Adrenal gland (tissue), 12 donors: ENCODE data around the gene POMGNT2. TPM values are rescaled to one million over a fixed set of nuclear protein-coding genes. Genes with fewer than 3 reads are reported as not detected.
"Not testable (repeated sequence)": the region's sequence is repeated elsewhere in the genome, so short reads cannot be mapped to it uniquely, and the experiment has no call there.

Experiments used
- DNase-seq, 7 donors: peaks; one replicate each; pipeline ENCODE4 v3.0.0-alpha.2; 2019 to 2020
- H3K27ac ChIP-seq, 5 donors: fragments of 200-600 bp; sonication (generic) in 4 of 5; 1 replicate in 3 of 5; 2 replicates in 2 of 5; pipeline versions ENCODE4 v1.5.1 to v1.8.0; 2016 to 2020; ENCODE audit warnings: mild to moderate bottlenecking in 1 of 5
- H3K27me3 ChIP-seq: fragments of 200-600 bp; 2 replicates; pipeline ENCODE4 v1.8.0; 2021
- H3K36me3 ChIP-seq, 2 donors: fragments of 200-600 bp; replicated peaks in 1 of 2; 1 replicate in 1 of 2; 2 replicates in 1 of 2; pipeline versions ENCODE4 v1.5.1 to v1.8.0; 2018 to 2022
- H3K4me1 ChIP-seq, 2 donors: fragments of 200-600 bp; replicated peaks in 1 of 2; 1 replicate in 1 of 2; 2 replicates in 1 of 2; pipeline versions ENCODE4 v1.5.1 to v1.8.0; 2018 to 2021
- H3K4me3 ChIP-seq, 4 donors: fragments of 200-600 bp; sonication (generic) in 3 of 4; one replicate each; pipeline ENCODE4 v1.5.1; 2016 to 2018
- H3K9me3 ChIP-seq, 3 donors: fragments of 200-600 bp; sonication (generic) in 1 of 3; replicated peaks in 1 of 3; 1 replicate in 2 of 3; 2 replicates in 1 of 3; pipeline versions ENCODE4 v1.5.1 to v1.8.0; 2016 to 2021
- CTCF ChIP-seq, 6 experiments: fragments of 450-650 bp in 4 of 6; fragments of 200-600 bp in 2 of 6; sonication (generic) in 1 of 6; IDR thresholded peaks; 1 replicate in 5 of 6; 2 replicates in 1 of 6; pipeline versions ENCODE4 v1.5.1 to v1.8.0; 2016 to 2021; ENCODE audit warnings: antibody characterized with exemption in 6 of 6, mild to moderate bottlenecking in 2 of 6, moderate library complexity in 1 of 6
- POLR2A ChIP-seq, 2 donors: fragments of 450-650 bp; IDR thresholded peaks; one replicate each; pipeline ENCODE4 v1.6.1; 2017; ENCODE audit warnings: antibody characterized with exemption in 2 of 2, mild to moderate bottlenecking in 2 of 2, moderate library complexity in 1 of 2
- WGBS, 4 donors: extraction: QIAGEN DNeasy Blood & Tissue Kit in 2 of 4; methylation state at CpG; one replicate each; pipeline versions ENCODE4 v1.1.5 to v1.1.7; 2013 to 2017; 5-methylcytosine and 5-hydroxymethylcytosine counted together
- intact Hi-C, 2 donors: fragments of 100-400 bp; cut with DNase I; formaldehyde crosslinking; loops; one replicate each; pipeline versions ENCODE4 v1.14.1 to v1.15.0; 2022 to 2023
- polyA plus RNA-seq, 3 donors: library from polyadenylated mRNA; stranded (reverse); fragments of 200-250 nt in 2 of 3; fragments of 350-450 nt in 1 of 3; fragmentation: Illumina TruSeq in 1 of 3; extraction: RNeasy Lipid Tissue Mini Kit (QIAGEN cat#74804) in 1 of 3; gene quantifications; one replicate each; pipeline ENCODE4 v1.2.3, GENCODE V29; 2013 to 2014
- total RNA-seq, 9 donors: library from RNA; depleted of rRNA in 4 of 9; stranded (reverse); fragments of >200 nt in 4 of 9; fragments of 120-200 nt in 1 of 9; fragmentation: NEBNext Ultra II Directional in 1 of 9; extraction: Animal tissue kit (Norgen Biotek cat#: 25700) in 1 of 9; gene quantifications; one replicate each; pipeline versions ENCODE4 v1.1.0 to v1.2.4, GENCODE V29; 2013 to 2023
- donor health status: healthy with polysubstance abuse.
- donor health status: Bipolar disorder and iron deficiency.
- donor health status: DM: yes; HTN: yes; CAD: no.
- donor health status: DM: no; HTN: no; CAD: no.
- donor health status: DM: no; HTN: no; CAD: no.
- donor health status: DM: yes; HTN: yes; CAD: no.

The POMGNT2 gene
- total and polyA plus RNA-seq, 12 donors = 6.5 to 44.9 (median 18.6) TPM

DNA sequence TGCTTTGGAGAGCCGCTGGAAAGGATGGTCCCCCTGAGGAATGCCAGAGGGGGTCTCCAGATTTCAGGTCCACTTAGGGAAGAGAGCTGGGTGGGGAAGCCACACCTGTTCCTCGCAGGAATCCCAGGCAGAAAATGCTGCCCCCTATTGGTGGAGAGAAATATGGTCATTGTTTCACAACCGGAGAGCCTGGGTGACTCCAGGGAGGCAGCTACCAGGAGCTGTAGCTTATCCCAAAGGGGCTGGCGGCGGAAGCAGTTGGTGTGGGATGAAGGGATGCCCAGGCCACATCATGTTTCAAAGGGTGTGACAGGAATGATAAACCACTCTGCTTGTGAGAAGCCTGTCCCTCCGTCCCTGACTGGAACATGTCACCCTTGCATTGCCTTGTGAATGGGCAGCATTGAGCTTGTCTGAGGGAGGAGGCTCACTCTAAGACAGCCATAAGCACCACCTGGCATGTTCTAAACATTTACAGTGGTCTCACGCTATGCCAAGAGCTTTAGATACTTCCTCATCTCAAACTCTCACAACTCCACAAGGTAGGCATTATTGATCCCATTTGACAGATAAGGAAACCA is 34.5 kb downstream of the POMGNT2 start:
- 49 to 80% (median 64%) methylated on average over 5 to 7 of the region's 7 CpGs for WGBS, 4 donors
- DNase-seq = no peak
- no peak overlapping the region for H3K27ac ChIP-seq
- no peaks in the 10 kb centered on the region for H3K27me3 ChIP-seq
- H3K36me3 ChIP-seq = no peaks in the 10 kb centered on the region
- no peaks in the 10 kb centered on the region for H3K4me1 ChIP-seq
- TF ChIP-seq POLR2A (IDR thresholded peaks at IDR 0.05) (no peak), CTCF (IDR thresholded peaks at IDR 0.05) (peak in 1 of 6 experiments; percentile 32)
- intact Hi-C loops = no loop called here
- no peak overlapping the region for H3K4me3 ChIP-seq
- no peaks in the 10 kb centered on the region for H3K9me3 ChIP-seq

DNA sequence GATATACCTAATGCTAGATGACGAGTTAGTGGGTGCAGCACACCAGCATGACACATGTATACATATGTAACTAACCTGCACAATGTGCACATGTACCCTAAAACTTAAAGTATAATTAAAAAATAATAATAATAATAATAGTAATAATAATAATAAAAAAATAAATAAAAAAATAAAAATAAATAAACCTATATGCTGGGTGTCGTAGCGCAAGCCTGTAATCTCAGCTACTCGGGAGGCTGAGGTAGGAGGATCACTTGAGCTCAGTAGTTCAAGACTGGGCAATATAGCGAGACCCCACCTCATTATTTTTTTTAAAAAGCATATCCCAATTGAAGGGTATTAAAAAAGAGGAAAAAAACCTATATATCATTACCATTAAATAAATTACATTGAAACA is 35.2 kb downstream of the POMGNT2 start:
- H3K4me3 ChIP-seq, H3K27me3 ChIP-seq, H3K36me3 ChIP-seq, H3K9me3 ChIP-seq, H3K27ac ChIP-seq, intact Hi-C loops, DNase-seq, H3K4me1 ChIP-seq: not testable (repeated sequence)
- WGBS, 4 donors = 93 to 97% (median 96%) methylated on average over 4 of the region's 5 CpGs

DNA sequence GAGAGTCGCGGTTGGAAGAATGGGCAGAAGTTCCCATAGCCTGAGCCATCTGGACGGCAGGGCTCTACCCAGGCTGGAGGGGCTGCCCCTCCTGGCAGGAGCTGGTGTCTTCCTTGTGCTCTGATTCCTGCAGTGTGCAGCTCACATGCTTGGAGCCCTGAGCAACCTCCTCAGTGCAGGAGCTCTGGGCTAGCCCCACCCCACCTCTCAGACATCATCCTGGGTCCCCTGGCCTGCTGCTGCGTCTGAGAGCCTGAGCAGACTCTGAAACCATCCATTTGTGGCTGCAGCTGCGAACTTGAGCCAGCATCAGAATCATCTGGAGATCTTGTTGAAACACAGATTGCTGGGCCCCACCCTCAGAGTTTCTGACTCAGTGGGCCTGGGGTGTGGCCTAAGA is 42.8 kb downstream of the POMGNT2 start:
- WGBS, 4 donors = 74 to 93% (median 76%) methylated on average over 4 to 5 of the region's 5 CpGs; no CpG with 5 or more reads in 1 of the 4 donors
- Histone ChIP-seq H3K27ac (no peak overlapping the region), H3K4me3 (no peak overlapping the region), H3K36me3 (no peaks in the 10 kb centered on the region), H3K4me1 (no peaks in the 10 kb centered on the region), H3K9me3 (no peaks in the 10 kb centered on the region), H3K27me3 (no peaks in the 10 kb centered on the region)
- DNase-seq = no peak
- TF ChIP-seq POLR2A (IDR thresholded peaks at IDR 0.05) (no peak), CTCF (IDR thresholded peaks at IDR 0.05) (no peak)
- intact Hi-C loops = no loop called here

DNA sequence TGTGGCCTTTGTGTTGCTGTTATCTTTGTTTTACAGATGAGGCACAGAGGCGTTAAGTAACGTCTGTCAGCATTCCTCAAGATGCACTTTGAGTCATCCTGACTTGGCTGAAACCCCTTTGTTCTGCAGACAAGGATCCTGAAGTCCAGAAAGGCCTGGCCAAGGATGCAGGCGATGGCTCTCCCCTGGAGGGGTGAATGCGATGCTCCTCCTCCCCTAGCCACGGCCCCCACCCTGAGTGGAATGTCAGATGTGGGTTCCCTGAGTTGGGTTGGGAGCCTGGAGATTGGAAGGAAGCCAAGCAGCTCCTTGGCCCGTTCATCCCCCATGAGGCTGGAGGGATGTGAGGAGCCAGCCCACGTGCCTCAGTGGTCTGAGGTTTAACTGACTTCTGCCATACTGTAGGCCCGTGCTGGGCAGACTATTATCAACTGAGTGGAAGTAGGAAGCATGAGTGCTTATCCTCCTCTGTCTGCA is 43.3 kb downstream of the POMGNT2 start:
- TF ChIP-seq CTCF (IDR thresholded peaks at IDR 0.05) (no peak), POLR2A (IDR thresholded peaks at IDR 0.05) (no peak)
- Histone ChIP-seq H3K36me3 (no peaks in the 10 kb centered on the region), H3K4me1 (no peaks in the 10 kb centered on the region), H3K27ac (no peak overlapping the region), H3K4me3 (no peak overlapping the region), H3K9me3 (no peaks in the 10 kb centered on the region), H3K27me3 (no peaks in the 10 kb centered on the region)
- intact Hi-C loops = no loop called here
- 75 to 87% (median 83%) methylated on average over 7 to 8 of the region's 8 CpGs for WGBS, 4 donors
- no peak for DNase-seq

DNA sequence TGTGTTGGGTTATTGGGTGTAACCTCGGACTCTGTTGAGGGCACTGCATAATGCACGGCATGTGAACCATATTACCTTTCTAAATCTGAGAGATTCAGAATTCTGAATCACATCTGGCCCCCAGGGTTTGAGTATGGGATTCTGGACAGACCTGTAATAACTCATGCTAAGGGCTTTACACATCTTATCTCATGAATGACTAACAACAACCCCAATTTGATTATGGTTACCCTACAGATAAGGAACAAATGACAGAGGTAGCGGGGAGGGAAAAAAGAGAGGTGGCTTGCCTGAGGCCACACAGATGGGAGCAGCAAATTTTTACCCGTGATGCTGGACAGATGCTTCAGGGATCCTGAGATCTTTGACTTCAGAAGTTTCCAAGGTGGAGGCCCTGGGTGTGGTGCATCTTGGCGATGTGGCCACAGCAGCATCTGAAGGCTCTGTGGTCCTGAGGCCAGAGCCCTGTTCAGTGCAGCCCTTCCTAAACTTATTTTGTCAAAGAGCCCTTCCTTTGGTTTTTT is 43.8 kb downstream of the POMGNT2 start:
- DNase-seq = no peak
- WGBS, 4 donors = 83 to 92% (median 90%) methylated on average over 5 of the region's 5 CpGs
- intact Hi-C loops = no loop called here
- Histone ChIP-seq H3K4me1 (no peaks in the 10 kb centered on the region), H3K27ac (no peak overlapping the region), H3K9me3 (no peaks in the 10 kb centered on the region), H3K36me3 (no peaks in the 10 kb centered on the region), H3K4me3 (no peak overlapping the region), H3K27me3 (no peaks in the 10 kb centered on the region)
- TF ChIP-seq CTCF (IDR thresholded peaks at IDR 0.05) (no peak), POLR2A (IDR thresholded peaks at IDR 0.05) (no peak)
